GM21381 (cell line): ENCODE measurements around the gene RASA3.
"Not testable (repeated sequence)": the region's sequence is repeated elsewhere in the genome, so short reads cannot be mapped to it uniquely, and the experiment has no call there.

Experiments used
- ATAC-seq: cut with Tn5 transposase; IDR thresholded peaks from one replicate; pipeline ENCODE4 v1.9.1; 2021; ENCODE audit warnings: mild to moderate bottlenecking, moderate library complexity; ENCODE audit not compliant: unreplicated experiment

The RASA3 gene

GRCh38 chr13:114115796-114116195, 16.6 kb downstream of the RASA3 start:
- ATAC-seq = no peak

- peak; percentile 62 for ATAC-seq
These were observed 17.2 kb downstream of the RASA3 start for GRCh38 chr13:114115191-114115671.

DNA sequence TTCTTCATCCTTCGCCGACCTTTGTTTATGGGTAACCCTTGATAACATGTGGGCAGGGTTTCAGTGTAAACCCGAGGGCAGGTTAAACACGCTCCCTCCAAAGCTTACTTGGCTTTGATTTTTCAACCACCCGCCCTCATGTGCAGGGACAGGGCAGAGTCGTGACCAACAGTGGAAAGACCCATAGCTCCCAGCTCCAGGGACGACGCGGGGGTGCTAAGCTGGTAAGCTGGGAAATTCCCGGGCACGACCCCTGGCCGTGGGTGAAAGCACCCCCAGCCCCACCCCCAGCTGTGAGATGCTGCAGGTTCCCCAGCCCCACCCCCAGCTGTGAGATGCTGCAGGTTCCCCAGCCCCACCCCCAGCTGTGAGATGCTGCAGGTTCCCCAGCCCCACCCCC, 17.8 kb downstream of the RASA3 start:
- not testable (repeated sequence) for ATAC-seq

DNA sequence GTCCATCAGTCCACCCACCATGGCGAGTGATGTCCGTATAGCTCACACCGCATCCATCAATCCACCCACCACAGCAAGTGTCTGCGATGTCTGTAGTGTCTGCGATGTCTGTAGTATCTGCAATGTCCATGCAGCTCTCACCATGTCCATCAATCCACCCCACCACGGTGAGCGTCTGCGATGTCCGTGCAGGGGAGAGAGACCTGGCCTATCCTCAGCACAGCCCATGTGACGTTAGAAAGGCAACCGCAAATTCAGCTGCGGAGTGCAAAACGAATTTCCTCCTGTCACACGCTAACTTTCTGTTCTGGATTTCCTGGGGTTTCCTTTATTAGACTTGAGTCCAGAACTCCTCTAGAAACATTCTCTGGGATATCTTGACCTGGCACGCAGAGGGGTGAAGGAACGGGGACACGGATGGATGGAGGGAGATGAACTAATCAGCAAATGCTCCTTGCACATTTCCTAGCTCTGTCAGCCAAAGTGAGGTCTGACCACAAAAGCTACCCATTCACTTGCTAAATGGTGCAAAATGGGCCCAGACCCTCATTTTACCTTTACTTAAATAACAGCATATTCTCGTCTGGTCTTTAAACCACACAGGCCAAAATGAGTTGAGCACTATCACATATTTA, 18.3 kb downstream of the RASA3 start:
- no peak for ATAC-seq

DNA sequence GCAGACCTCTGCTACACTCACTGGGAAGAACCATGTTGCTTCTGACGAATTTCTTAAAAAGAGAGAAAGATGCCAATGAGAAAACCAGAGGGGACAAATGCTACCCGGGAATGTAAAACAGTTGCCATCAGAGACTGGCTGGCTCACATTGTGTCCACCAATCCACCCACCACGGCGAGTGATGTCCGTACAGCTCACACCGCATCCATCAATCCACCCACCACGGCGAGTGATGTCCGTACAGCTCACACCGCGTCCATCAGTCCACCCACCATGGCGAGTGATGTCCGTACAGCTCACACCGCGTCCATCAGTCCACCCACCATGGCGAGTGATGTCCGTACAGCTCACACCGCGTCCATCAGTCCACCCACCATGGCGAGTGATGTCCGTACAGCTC, 19.0 kb downstream of the RASA3 start:
- ATAC-seq = not testable (repeated sequence)

GRCh38 chr13:114112826-114113322, 19.5 kb downstream of the RASA3 start:
- no peak for ATAC-seq

GRCh38 chr13:114112231-114112825, 20.1 kb downstream of the RASA3 start:
- no peak for ATAC-seq

DNA sequence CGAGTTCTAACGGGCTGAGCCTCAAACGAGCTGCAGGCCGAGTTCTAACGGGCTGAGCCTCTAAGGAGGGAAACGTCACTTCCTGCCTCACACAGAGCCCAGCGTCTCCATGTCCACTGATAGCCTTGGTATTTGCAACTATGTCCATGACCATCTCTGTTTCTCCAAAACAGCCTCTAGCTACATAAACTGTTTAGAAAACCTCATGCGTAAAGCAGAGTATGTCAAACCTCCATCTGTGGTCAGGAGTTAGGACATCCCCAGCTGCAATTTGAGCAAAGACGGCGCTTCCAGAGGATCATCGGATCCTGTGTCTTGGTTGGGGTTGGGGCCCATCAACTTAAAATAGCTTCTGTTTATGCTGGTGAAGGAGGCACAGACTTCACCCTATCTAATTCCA, 20.8 kb downstream of the RASA3 start:
- no peak for ATAC-seq

- not testable (repeated sequence) for ATAC-seq
These were observed 21.6 kb downstream of the RASA3 start for GRCh38 chr13:114110830-114111189.

DNA sequence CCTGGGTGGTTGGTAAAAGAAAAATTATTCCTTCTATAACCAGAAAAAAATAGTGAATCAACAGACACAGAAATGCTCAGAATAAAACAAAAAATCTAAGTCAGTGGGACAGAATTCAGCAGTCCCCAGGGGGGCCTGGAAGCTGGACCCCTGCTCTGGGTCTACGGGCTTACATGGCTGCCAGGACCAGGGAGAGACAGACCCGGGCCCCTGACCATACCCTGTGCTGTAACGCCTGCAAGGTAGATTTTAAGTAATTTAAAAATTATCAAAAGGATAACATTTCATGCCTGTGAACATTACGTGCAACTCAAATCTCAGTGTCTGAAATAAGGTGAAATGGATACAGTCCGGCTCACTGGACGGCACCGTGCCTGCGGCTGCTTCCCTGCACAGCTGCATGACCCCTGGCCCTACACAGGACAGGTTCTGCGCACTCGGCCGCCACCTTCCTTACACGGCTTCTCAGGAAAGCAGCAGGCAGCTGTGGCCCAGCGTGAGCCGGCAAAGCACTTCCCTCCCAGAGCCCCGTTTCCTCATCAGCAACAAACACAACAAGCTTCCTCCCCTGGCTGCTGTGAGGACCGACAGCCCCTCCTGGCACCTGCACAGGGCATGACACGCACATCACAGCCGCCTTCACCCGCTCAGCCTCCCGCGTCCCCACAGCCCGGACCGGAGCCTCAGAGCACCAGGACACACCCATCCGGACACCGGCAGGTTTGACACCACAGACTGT, 22.2 kb downstream of the RASA3 start:
- ATAC-seq = no peak

- ATAC-seq = no peak
These were observed 22.8 kb downstream of the RASA3 start for GRCh38 chr13:114109641-114110041.

DNA sequence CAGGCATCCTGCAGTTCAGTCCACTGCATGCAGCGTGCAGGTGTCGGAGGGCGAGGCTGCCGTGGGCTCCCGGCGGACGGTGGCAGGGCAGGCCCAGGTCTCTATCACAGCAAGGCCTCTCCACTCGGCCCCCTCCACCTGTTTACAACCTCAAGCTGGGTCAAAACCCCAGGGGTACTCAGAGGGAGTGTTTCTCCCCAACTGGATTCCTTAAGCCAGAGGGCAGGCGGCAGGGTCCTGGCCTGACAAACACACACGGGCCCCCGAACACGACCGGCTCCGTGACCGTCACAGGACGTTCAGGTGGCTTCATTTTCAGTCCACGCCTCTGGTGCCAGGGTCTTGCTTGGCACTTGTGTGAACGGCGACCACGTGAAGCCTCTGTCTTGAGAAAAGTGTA, 23.5 kb downstream of the RASA3 start:
- ATAC-seq = no peak

- ATAC-seq = no peak
These were observed 24.2 kb downstream of the RASA3 start for GRCh38 chr13:114108141-114108761.

- ATAC-seq = no peak
These were observed 24.7 kb downstream of the RASA3 start for GRCh38 chr13:114107686-114108081.

- ATAC-seq = no peak
These were observed 25.3 kb downstream of the RASA3 start for GRCh38 chr13:114106991-114107685.

DNA sequence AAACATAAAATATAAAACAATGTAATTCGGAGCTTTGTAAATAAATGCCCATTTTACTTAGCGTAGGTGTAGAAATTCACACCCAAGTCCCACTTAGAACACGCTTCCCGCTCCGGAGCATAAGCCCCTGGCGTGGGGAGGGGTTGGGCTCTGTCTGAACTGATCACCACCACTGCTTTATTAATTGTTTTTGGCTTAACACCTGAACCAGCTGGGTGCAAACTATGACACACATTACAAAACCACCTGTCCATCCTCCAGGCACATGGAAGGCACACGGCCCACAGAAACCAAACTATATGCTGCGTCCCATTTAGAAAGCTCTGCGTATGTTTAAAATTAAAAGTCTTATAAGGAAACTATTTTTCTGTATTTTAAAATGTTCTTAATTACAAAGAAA, 25.9 kb downstream of the RASA3 start:
- no peak for ATAC-seq

DNA sequence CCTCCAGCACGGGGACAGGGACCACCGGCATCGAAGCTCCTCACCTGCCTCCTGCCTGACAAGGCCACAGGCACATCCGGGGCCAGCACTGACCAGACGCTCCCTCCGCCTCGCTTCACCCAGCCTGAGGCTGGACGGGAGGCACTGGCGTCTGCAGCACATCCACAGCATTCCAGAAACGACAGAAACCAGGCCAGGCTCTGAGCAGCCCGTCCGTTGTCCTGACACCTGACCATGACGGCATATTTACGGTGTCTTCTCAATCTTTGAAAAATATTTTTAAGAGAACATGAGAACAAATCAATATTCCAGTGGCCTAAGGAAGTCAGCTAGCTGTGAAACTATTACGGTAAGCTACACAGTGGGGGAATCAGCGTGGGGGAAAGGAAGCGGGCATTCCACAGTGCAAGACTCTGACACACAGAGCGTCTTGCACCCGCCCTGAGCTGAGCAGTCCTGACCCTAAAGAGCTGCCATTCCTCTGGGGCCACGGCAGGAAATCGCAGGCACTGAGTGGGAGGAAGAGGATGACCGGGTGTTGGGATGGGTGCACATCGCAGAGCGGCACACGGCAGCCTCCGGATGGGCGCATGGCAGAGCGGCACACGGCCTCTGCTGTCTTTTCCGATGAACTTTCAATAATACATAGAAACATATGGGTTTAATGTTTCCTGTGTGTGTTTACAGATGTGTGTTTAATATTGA, 26.8 kb downstream of the RASA3 start:
- ATAC-seq = no peak

DNA sequence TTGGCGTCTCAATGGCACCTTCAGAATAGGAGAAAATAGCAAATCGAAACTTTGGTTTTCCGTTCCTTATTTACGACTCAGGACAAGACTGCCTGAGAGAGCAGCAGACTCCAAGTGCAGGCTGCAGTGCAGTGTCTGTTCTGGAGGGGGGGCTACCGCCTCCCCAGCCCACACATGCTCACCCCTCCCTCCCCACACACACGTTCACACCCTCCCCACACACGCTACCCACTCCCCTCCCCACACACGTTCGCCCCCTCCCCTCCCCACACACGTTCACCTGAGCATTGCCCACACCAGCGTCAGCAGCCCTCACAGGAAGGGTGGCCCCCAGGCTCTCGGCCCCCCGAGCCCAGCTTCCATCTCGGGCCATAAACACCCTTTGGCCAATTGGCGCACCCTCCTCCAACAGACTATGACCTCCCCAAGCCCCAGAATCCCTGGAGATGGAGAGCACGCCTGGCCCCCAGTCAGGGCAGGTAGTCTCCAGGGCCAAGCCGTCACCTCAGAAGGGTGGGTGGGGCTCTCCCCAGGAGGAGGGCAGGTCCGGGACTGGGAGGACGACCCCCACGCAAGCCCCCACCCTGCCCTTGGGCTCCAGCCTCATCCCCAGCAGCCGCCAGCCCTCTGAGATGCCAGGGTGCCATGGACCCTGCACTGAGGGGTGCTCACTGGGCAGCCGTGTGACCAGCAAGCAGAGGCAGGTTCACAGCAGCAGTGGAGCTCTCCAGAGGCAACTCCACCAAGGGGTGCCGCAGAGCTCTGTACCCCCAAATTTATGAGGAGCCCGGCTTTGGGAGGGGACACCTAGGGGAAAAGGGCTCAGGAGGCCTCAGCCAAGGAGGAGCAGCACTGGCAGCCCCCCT, 27.5 kb downstream of the RASA3 start:
- no peak for ATAC-seq
